Left lung (tissue), 10 donors: ENCODE data around the gene SNRPF. TPM values are rescaled to one million over a fixed set of nuclear protein-coding genes. Genes with fewer than 3 reads are reported as not detected.

ENCODE experiments used
- ATAC-seq: fragments of 200-7000 bp; cut with Tn5 transposase; one replicate; pipeline ENCODE4 v1.9.1; 2020; ENCODE audit warnings: moderate library complexity
- DNase-seq, 4 donors: peaks; one replicate each; pipeline ENCODE4 v3.0.0-alpha.2; 2013 to 2020
- H3K27ac ChIP-seq, 2 donors: fragments of 200-600 bp; sonication (generic) in 1 of 2; one replicate each; pipeline versions ENCODE4 v1.5.0 to v1.8.0; 2020 to 2021
- H3K27me3 ChIP-seq, 2 donors: fragments of 200-600 bp; sonication (generic) in 1 of 2; one replicate each; pipeline versions ENCODE4 v1.5.0 to v1.8.0; 2020 to 2021
- H3K36me3 ChIP-seq, 2 donors: fragments of 200-600 bp; sonication (generic) in 1 of 2; one replicate each; pipeline versions ENCODE4 v1.5.0 to v1.8.0; 2020 to 2021
- H3K4me1 ChIP-seq, 2 donors: fragments of 200-600 bp; one replicate each; pipeline ENCODE4 v1.8.0; 2021
- H3K4me3 ChIP-seq, 2 donors: fragments of 200-600 bp; sonication (generic) in 1 of 2; one replicate each; pipeline versions ENCODE4 v1.5.0 to v1.8.0; 2020 to 2021; ENCODE audit warnings: mild to moderate bottlenecking in 1 of 2
- H3K9me3 ChIP-seq, 2 donors: fragments of 200-600 bp; sonication (generic) in 1 of 2; one replicate each; pipeline versions ENCODE4 v1.5.0 to v1.8.0; 2020 to 2021
- intact Hi-C, 2 donors: fragments of 100-400 bp; cut with DNase I; formaldehyde crosslinking; loops; one replicate each; pipeline versions ENCODE4 v1.11.2 to v1.14.2; 2022
- polyA plus RNA-seq, 6 donors: library from polyadenylated mRNA; unstranded; fragments of 120-200 nt; gene quantifications; one replicate each; pipeline ENCODE4 v1.2.1, GENCODE V29; 2013; ENCODE audit not compliant: insufficient read length in 6 of 6
- total RNA-seq, 2 donors: library from RNA; stranded (reverse); fragmentation: NEBNext Ultra II Directional; extraction: Animal tissue kit (Norgen Biotek cat#: 25700); gene quantifications; one replicate each; pipeline ENCODE4 v1.2.1, GENCODE V29; 2021
- TF ChIP-seq, protein P1 (sequence below), 2 donors: fragments of 200-600 bp; sonication (generic) in 1 of 2; IDR thresholded peaks; one replicate each; pipeline versions ENCODE4 v1.5.0 to v1.8.0; 2021; ENCODE audit warnings: antibody characterized with exemption in 2 of 2
- donor health status: DM: no; HTN: yes; CAD: no.
- donor health status: DM: no; HTN: no; CAD: no.

The SNRPF gene
- total and polyA plus RNA-seq, 8 donors, result 16.4 to 94.5 (median 86.1) TPM

DNA sequence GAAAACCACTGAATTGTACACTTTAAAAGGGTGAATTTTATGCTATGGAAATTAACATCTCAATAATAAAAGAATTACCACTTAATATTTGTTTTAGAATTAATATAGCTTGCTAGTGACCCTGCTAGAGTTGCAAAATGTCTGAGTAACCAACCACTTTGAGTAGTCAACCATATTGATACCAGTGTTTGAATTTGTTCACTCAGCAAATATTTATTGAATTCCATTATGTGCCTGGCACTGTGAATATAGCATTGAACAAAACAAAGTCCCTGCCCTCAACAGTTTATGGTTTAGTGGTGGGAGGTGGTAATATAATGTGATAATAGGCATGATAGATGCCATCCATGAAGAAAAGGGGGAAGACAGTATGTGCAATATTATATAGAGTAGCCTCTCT is 4.6 kb downstream of the SNRPF start:
- intact Hi-C loops, result no loop called here
- Histone ChIP-seq H3K27me3 (no peaks in the 10 kb centered on the region), H3K36me3 (peaks cover 0 to 69% of the 10 kb centered on the region in 2 donors), H3K27ac (no peak overlapping the region), H3K9me3 (no peaks in the 10 kb centered on the region), H3K4me3 (no peak overlapping the region), H3K4me1 (peaks cover 13 to 21% of the 10 kb centered on the region in 2 donors)
- DNase-seq, result no peak
- TF ChIP-seq, protein P1, sequence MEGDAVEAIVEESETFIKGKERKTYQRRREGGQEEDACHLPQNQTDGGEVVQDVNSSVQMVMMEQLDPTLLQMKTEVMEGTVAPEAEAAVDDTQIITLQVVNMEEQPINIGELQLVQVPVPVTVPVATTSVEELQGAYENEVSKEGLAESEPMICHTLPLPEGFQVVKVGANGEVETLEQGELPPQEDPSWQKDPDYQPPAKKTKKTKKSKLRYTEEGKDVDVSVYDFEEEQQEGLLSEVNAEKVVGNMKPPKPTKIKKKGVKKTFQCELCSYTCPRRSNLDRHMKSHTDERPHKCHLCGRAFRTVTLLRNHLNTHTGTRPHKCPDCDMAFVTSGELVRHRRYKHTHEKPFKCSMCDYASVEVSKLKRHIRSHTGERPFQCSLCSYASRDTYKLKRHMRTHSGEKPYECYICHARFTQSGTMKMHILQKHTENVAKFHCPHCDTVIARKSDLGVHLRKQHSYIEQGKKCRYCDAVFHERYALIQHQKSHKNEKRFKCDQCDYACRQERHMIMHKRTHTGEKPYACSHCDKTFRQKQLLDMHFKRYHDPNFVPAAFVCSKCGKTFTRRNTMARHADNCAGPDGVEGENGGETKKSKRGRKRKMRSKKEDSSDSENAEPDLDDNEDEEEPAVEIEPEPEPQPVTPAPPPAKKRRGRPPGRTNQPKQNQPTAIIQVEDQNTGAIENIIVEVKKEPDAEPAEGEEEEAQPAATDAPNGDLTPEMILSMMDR (IDR thresholded peaks at IDR 0.05), result no peak
- ATAC-seq, result no peak

DNA sequence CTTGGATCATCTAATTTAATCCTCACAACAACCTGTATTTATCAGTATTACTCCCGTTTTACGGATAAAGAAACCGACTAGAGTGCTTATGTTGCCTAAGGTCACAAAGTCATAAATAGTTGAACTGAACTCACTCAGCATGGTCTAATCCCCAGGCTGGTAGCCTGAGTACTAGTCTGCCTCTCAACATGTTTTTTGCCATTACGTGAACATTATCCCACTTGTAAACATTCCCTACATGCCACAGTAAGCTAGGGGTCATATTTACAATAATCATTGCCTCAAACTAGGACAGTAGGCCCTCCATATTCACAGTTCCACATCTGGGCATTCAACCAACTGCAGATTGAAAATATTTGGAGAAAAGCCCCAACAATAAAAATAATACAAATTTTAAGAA is 12.1 kb downstream of the SNRPF start:
- intact Hi-C loops, result no loop called here
- ATAC-seq (no peak), DNase-seq (no peak)
- Histone ChIP-seq H3K4me3 (no peak overlapping the region), H3K36me3 (peaks cover 0 to 20% of the 10 kb centered on the region in 2 donors), H3K9me3 (no peaks in the 10 kb centered on the region), H3K4me1 (no peaks in the 10 kb centered on the region), H3K27ac (no peak overlapping the region), H3K27me3 (no peaks in the 10 kb centered on the region)
- TF ChIP-seq, protein P1 (IDR thresholded peaks at IDR 0.05), result no peak

DNA sequence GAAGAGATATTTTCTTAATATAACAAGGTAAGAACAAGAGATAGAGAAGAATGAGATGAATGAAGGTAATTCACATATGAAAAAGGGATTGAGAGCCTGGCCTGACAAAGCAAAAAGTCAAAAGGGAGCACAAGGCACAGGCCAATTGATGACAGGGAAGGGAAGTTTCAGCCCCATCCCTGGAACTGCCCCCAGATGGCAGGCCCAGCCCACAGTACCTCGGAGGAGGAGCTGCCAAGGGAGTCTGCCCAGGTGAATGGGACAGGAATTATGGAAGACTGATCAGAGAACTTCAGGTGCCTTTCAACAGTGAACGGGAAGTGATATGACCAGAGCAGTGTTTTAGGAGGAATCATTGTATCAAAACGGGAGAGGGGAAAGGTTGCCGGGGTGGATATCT is 15.7 kb downstream of the SNRPF start:
- intact Hi-C loops, result no loop called here
- ATAC-seq, result no peak
- TF ChIP-seq, protein P1 (IDR thresholded peaks at IDR 0.05), result no peak

DNA sequence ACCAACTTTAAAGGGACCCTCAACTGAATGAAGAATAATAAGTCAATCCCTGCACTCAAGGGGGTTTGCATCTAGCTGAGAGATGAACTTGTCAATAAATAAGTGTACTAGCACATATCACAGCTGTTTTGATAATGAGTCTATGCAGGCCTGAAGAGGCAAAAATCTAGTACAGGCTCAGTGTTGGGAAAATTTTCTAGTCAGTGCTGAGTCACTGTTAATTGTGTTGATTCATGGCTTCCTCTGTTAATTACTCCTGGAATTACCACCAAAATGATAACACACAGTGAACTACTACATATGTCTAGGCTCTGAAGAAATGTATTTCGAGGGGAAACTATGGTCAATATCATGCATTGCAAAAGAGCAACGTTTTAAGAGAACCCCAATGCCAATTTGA is 18.9 kb downstream of the SNRPF start:
- H3K9me3 ChIP-seq, result no peaks in the 10 kb centered on the region
- intact Hi-C loops, result no loop called here
- H3K27ac ChIP-seq, result no peak overlapping the region
- no peak overlapping the region for H3K4me3 ChIP-seq
- H3K36me3 ChIP-seq, result no peaks in the 10 kb centered on the region
- DNase-seq (no peak), ATAC-seq (no peak)
- no peaks in the 10 kb centered on the region for H3K27me3 ChIP-seq
- no peaks in the 10 kb centered on the region for H3K4me1 ChIP-seq
- TF ChIP-seq, protein P1 (IDR thresholded peaks at IDR 0.05), result no peak

More for the DNA sequence above, 15.7 kb downstream of the SNRPF start:
- H3K27ac ChIP-seq, result no peak overlapping the region
- H3K9me3 ChIP-seq, result no peaks in the 10 kb centered on the region
- no peaks in the 10 kb centered on the region for H3K4me1 ChIP-seq
- H3K36me3 ChIP-seq, result no peaks in the 10 kb centered on the region
- H3K4me3 ChIP-seq, result no peak overlapping the region
- H3K27me3 ChIP-seq, result no peaks in the 10 kb centered on the region
- no peak for DNase-seq

DNA sequence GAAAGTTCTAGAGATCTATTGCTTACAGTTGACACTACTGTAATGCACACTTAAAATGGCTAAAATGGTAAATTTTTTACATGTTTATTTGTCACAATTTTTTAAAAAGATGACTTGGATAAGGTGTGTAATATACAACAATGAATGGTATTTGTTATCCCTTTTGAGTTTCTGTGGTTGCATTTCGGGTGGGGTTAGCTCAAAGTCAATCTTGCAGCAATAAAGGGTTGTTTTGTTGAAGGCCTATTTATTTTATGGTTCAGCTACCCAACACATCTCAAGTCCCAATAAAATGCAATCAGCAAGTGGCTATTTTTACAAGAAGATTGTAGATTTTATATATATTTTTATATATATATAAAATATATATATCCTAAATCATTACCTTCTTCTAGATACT is 22.1 kb downstream of the SNRPF start:
- TF ChIP-seq, protein P1 (IDR thresholded peaks at IDR 0.05), result no peak
- intact Hi-C loops, result no loop called here
- Histone ChIP-seq H3K27ac (no peak overlapping the region), H3K36me3 (no peaks in the 10 kb centered on the region), H3K27me3 (no peaks in the 10 kb centered on the region), H3K4me3 (no peak overlapping the region), H3K9me3 (peaks cover 0 to 14% of the 10 kb centered on the region in 2 donors), H3K4me1 (no peaks in the 10 kb centered on the region)
- no peak for DNase-seq
- no peak for ATAC-seq
